MM.1S (cell line): ENCODE data around the gene YIPF6.

ENCODE experiments used
- DNase-seq: peaks from one replicate; pipeline ENCODE4 v3.0.0-alpha.2; 2015
- H2AFZ ChIP-seq: fragments of 300-600 bp; sonication (generic); 2 replicates; pipeline ENCODE4 v1.6.0; 2016; ENCODE audit warnings: antibody characterized with exemption, low read length
- H3F3A ChIP-seq: fragments of 300-600 bp; sonication (generic); 2 replicates; pipeline ENCODE4 v1.6.1; 2016; ENCODE audit warnings: mild to moderate bottlenecking, antibody characterized with exemption, low read length, moderate library complexity, mixed read lengths; ENCODE audit not compliant: insufficient read depth
- H3K27ac ChIP-seq: fragments of 300-600 bp; sonication (generic); 2 replicates; pipeline ENCODE4 v1.5.1; 2016; ENCODE audit warnings: mild to moderate bottlenecking, low read length
- H3K27me3 ChIP-seq: fragments of 300-600 bp; sonication (generic); replicated peaks from 2 replicates; pipeline ENCODE4 v1.6.0; 2016; ENCODE audit warnings: low read length; ENCODE audit not compliant: insufficient read depth
- H3K36me3 ChIP-seq: fragments of 300-600 bp; sonication (generic); replicated peaks from 2 replicates; pipeline ENCODE4 v1.6.1; 2016; ENCODE audit warnings: mild to moderate bottlenecking, low read length, mixed read lengths; ENCODE audit not compliant: insufficient read depth
- H3K4me1 ChIP-seq: fragments of 300-600 bp; sonication (generic); 2 replicates; pipeline ENCODE4 v1.6.1; 2016; ENCODE audit warnings: low read length, mixed read lengths
- H3K4me2 ChIP-seq: fragments of 300-600 bp; sonication (generic); 2 replicates; pipeline ENCODE4 v1.6.0; 2016; ENCODE audit warnings: low read depth, low read length
- H3K4me3 ChIP-seq: fragments of 300-600 bp; sonication (generic); 2 replicates; pipeline ENCODE4 v1.5.1; 2016; ENCODE audit warnings: low read length, mixed read lengths
- H3K79me2 ChIP-seq: fragments of 300-600 bp; sonication (generic); 2 replicates; pipeline ENCODE4 v1.6.1; 2016; ENCODE audit warnings: mixed run types, low read length, mixed read lengths
- H3K9ac ChIP-seq: fragments of 300-600 bp; sonication (generic); 2 replicates; pipeline ENCODE4 v1.6.1; 2016; ENCODE audit warnings: low read length, mixed read lengths
- H3K9me2 ChIP-seq: fragments of 300-600 bp; sonication (generic); replicated peaks from 2 replicates; pipeline ENCODE4 v1.6.1; 2016; ENCODE audit warnings: mild to moderate bottlenecking, low read length, mixed read lengths; ENCODE audit not compliant: insufficient read depth
- H3K9me3 ChIP-seq: fragments of 300-600 bp; sonication (generic); replicated peaks from 2 replicates; pipeline ENCODE4 v1.6.1; 2016; ENCODE audit warnings: mild to moderate bottlenecking, low read length, mixed read lengths; ENCODE audit not compliant: insufficient read depth
- H4K20me1 ChIP-seq: fragments of 300-600 bp; sonication (generic); 2 replicates; pipeline ENCODE4 v1.6.1; 2016; ENCODE audit warnings: mild to moderate bottlenecking, low read length, moderate library complexity, mixed read lengths; ENCODE audit not compliant: insufficient read depth
- CTCF ChIP-seq: fragments of 300-600 bp; sonication (generic); IDR thresholded peaks from 2 replicates; pipeline ENCODE4 v1.5.1; 2016; ENCODE audit warnings: antibody characterized with exemption, low read length, mixed read lengths
- EZH2 ChIP-seq: fragments of 300-600 bp; sonication (generic); optimal IDR thresholded peaks from 2 replicates; pipeline ENCODE3; 2017; ENCODE audit warnings: low read depth, mild to moderate bottlenecking, antibody characterized with exemption, low read length, mixed read lengths
- EZH2phosphoT487 ChIP-seq: fragments of 300-600 bp; sonication (generic); IDR thresholded peaks from 2 replicates; pipeline ENCODE4 v1.6.1; 2018; ENCODE audit warnings: antibody characterized with exemption, low read length

The YIPF6 gene

GRCh38 chrX:68570598-68570997, 71.7 kb downstream of the YIPF6 start:
- Histone ChIP-seq H3K27me3 (no peaks in the 10 kb centered on the region), H4K20me1 (no peaks in the 10 kb centered on the region), H3K9me3 (no peaks in the 10 kb centered on the region), H3F3A (no peaks in the 10 kb centered on the region), H3K9me2 (no peaks in the 10 kb centered on the region), H3K79me2 (no peaks in the 10 kb centered on the region), H3K4me2 (no peak overlapping the region), H2AFZ (no peak overlapping the region), H3K27ac (no peak overlapping the region), H3K4me3 (no peak overlapping the region), H3K4me1 (no peaks in the 10 kb centered on the region), H3K36me3 (no peaks in the 10 kb centered on the region), H3K9ac (no peak overlapping the region)
- no peak for DNase-seq
- no peak for TF ChIP-seq EZH2phosphoT487
- TF ChIP-seq EZH2: no peak
- TF ChIP-seq CTCF: no peak

DNA sequence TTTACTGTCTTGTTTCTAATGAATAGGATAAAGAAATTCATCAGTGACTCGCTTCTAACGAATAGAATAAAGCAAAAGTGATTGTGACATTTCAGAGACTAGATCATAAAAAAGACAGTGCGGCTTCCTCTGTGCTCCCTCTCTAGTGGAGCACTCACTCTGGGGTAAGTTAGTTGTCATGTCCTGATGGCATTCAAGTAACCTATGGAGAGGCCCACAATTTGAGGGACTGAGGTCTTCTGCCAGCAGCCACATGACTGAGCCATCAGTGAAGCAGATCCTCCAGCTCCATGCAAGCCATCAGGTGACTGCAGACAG, 72.4 kb downstream of the YIPF6 start:
- H3K27me3 ChIP-seq: no peaks in the 10 kb centered on the region
- DNase-seq: no peak
- H3K9ac ChIP-seq: no peak overlapping the region
- H3F3A ChIP-seq: no peaks in the 10 kb centered on the region
- no peaks in the 10 kb centered on the region for H3K9me3 ChIP-seq
- TF ChIP-seq EZH2: no peak
- no peaks in the 10 kb centered on the region for H3K9me2 ChIP-seq
- H3K27ac ChIP-seq: no peak overlapping the region
- H3K79me2 ChIP-seq: no peaks in the 10 kb centered on the region
- no peaks in the 10 kb centered on the region for H3K36me3 ChIP-seq
- H2AFZ ChIP-seq: no peak overlapping the region
- no peak overlapping the region for H3K4me2 ChIP-seq
- no peaks in the 10 kb centered on the region for H4K20me1 ChIP-seq
- H3K4me3 ChIP-seq: no peak overlapping the region
- H3K4me1 ChIP-seq: no peaks in the 10 kb centered on the region

- H3K4me1 ChIP-seq: no peaks in the 10 kb centered on the region
- no peaks in the 10 kb centered on the region for H4K20me1 ChIP-seq
- H3K27ac ChIP-seq: no peak overlapping the region
- H3K36me3 ChIP-seq: no peaks in the 10 kb centered on the region
- TF ChIP-seq CTCF (no peak), EZH2 (no peak), EZH2phosphoT487 (no peak)
- H3K9me3 ChIP-seq: no peaks in the 10 kb centered on the region
- H3K79me2 ChIP-seq: no peaks in the 10 kb centered on the region
- H2AFZ ChIP-seq: no peak overlapping the region
- no peaks in the 10 kb centered on the region for H3F3A ChIP-seq
- H3K9me2 ChIP-seq: no peaks in the 10 kb centered on the region
- no peak overlapping the region for H3K9ac ChIP-seq
- H3K4me2 ChIP-seq: no peak overlapping the region
- no peaks in the 10 kb centered on the region for H3K27me3 ChIP-seq
- no peak for DNase-seq
- no peak overlapping the region for H3K4me3 ChIP-seq
These were observed 72.9 kb downstream of the YIPF6 start for GRCh38 chrX:68571610-68572311.

- Histone ChIP-seq H4K20me1 (no peaks in the 10 kb centered on the region), H2AFZ (no peak overlapping the region), H3K4me3 (no peak overlapping the region), H3K4me1 (no peaks in the 10 kb centered on the region), H3K9me2 (no peaks in the 10 kb centered on the region), H3K4me2 (no peak overlapping the region), H3K9me3 (no peaks in the 10 kb centered on the region), H3K79me2 (no peaks in the 10 kb centered on the region), H3K36me3 (no peaks in the 10 kb centered on the region), H3K9ac (no peak overlapping the region), H3K27me3 (no peaks in the 10 kb centered on the region), H3K27ac (no peak overlapping the region), H3F3A (no peaks in the 10 kb centered on the region)
- no peak for TF ChIP-seq CTCF
- TF ChIP-seq EZH2: no peak
- TF ChIP-seq EZH2phosphoT487: no peak
- DNase-seq: no peak
These were observed 75.4 kb downstream of the YIPF6 start for GRCh38 chrX:68574240-68574639.
